BLaER1 (cell line): Measurements from ENCODE around the gene UPP1.

Experiments used
- H3K27ac ChIP-seq: shearing (Covaris generic); formaldehyde crosslinking; 2 replicates; pipeline ENCODE4 v1.8.1; 2022
- H3K27me3 ChIP-seq: shearing (Covaris generic); formaldehyde crosslinking; 2 replicates; pipeline ENCODE4 v1.8.1; 2022
- H3K36me3 ChIP-seq: shearing (Covaris generic); formaldehyde crosslinking; 2 replicates; pipeline ENCODE4 v1.8.1; 2022
- H3K4me1 ChIP-seq: shearing (Covaris generic); formaldehyde crosslinking; 2 replicates; pipeline ENCODE4 v1.8.1; 2022
- H3K4me2 ChIP-seq: shearing (Covaris generic); formaldehyde crosslinking; 2 replicates; pipeline ENCODE4 v1.8.1; 2022
- H3K4me3 ChIP-seq: shearing (Covaris generic); formaldehyde crosslinking; 2 replicates; pipeline ENCODE4 v1.8.1; 2022
- H3K9ac ChIP-seq: shearing (Covaris generic); formaldehyde crosslinking; 2 replicates; pipeline ENCODE4 v1.8.1; 2022
- H3K9me3 ChIP-seq: shearing (Covaris generic); formaldehyde crosslinking; 2 replicates; pipeline ENCODE4 v1.8.1; 2022
- H4K20me1 ChIP-seq: shearing (Covaris generic); formaldehyde crosslinking; 2 replicates; pipeline ENCODE4 v1.8.1; 2022
- Cebpa-rat ChIP-seq: shearing (Covaris generic); IDR thresholded peaks from 2 replicates; pipeline ENCODE4 v1.8.1; 2022

UPP1 gene

GRCh38 chr7:48084727-48085432 lies 4.2 kb upstream of the UPP1 start:
- no peak overlapping the region for H3K4me3 ChIP-seq
- TF ChIP-seq Cebpa-rat, result no peak
- H3K4me2 ChIP-seq, result peak overlapping the region; percentile 68
- H3K36me3 ChIP-seq, result no peaks in the 10 kb centered on the region
- H3K27me3 ChIP-seq, result peaks cover 27% of the 10 kb centered on the region
- no peak overlapping the region for H3K27ac ChIP-seq
- H3K4me1 ChIP-seq, result peaks cover 37% of the 10 kb centered on the region
- peaks cover 19% of the 10 kb centered on the region; the same call in 1 of the 2 replicates for H4K20me1 ChIP-seq
- H3K9me3 ChIP-seq, result no peaks in the 10 kb centered on the region
- no peak overlapping the region for H3K9ac ChIP-seq

GRCh38 chr7:48085433-48085791 lies 3.7 kb upstream of the UPP1 start:
- Histone ChIP-seq H3K4me2 (peak overlapping the region; percentile 68), H3K27ac (no peak overlapping the region), H3K27me3 (peaks cover 32% of the 10 kb centered on the region), H3K4me3 (no peak overlapping the region), H3K9me3 (no peaks in the 10 kb centered on the region), H3K36me3 (no peaks in the 10 kb centered on the region), H3K4me1 (peaks cover 37% of the 10 kb centered on the region), H4K20me1 (peaks cover 24% of the 10 kb centered on the region; the same call in 1 of the 2 replicates), H3K9ac (no peak overlapping the region)
- TF ChIP-seq Cebpa-rat, result no peak

DNA sequence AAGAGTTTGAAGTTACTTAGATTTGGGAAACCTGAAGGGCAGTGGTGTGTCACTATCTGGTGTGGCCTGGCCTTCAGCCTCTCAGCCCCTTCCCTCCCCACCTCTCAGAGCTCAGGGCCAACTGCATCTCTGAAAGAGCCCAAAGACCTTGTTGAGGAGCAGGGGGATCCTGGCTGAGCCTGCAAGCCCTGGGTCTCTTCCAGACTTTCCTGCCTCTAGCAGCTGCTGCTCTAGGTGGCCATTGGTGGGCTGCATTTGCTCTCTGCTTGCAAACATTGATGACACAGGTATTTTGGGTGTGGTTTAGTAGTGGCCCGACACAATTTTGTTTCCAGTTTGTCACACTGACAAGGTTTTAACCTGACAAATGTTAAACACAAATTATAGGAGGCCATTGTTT lies 3.1 kb upstream of the UPP1 start:
- no peak for TF ChIP-seq Cebpa-rat
- Histone ChIP-seq H3K27me3 (peaks cover 36% of the 10 kb centered on the region), H3K4me3 (no peak overlapping the region), H3K4me1 (peaks cover 37% of the 10 kb centered on the region), H3K4me2 (peak overlapping the region; percentile 68), H3K9ac (no peak overlapping the region), H4K20me1 (peaks cover 24% of the 10 kb centered on the region; the same call in 1 of the 2 replicates), H3K9me3 (no peaks in the 10 kb centered on the region), H3K36me3 (no peaks in the 10 kb centered on the region), H3K27ac (no peak overlapping the region)

GRCh38 chr7:48087349-48087748 lies 1.7 kb upstream of the UPP1 start:
- no peak overlapping the region for H3K27ac ChIP-seq
- peaks cover 46% of the 10 kb centered on the region for H3K4me1 ChIP-seq
- no peak overlapping the region for H3K4me3 ChIP-seq
- no peaks in the 10 kb centered on the region for H3K36me3 ChIP-seq
- no peak overlapping the region for H3K9ac ChIP-seq
- H3K4me2 ChIP-seq, result 0 out of 2 replicates have a peak overlapping the region, but pooled peaks have one; percentile 98
- H3K9me3 ChIP-seq, result no peaks in the 10 kb centered on the region
- peaks cover 24% of the 10 kb centered on the region; the same call in 1 of the 2 replicates for H4K20me1 ChIP-seq
- TF ChIP-seq Cebpa-rat, result no peak
- peaks cover 39% of the 10 kb centered on the region for H3K27me3 ChIP-seq

DNA sequence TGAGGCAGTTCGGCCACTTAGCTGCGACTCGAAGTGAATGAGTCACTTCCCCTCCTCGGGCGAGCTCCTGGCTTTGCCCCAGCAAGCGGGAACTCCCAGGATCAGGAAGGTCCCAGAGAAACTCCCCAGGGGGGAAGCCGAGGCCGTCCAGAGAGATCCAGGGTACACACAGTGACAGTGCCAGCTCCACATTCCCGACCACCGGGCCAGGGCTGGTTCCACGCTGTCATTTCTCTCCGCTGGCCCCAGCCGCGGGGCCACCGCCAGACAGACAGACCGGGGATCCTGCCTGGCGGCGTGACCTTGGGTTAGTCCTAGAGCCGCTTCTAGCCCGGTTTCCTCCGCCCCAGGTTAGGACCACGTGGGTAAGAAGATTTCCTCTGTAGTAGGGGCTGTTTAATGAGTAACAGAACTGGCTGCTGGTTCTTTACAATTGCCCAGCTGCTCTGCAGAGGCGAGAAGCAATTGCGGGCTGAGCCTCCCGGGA lies 463 bp upstream of the UPP1 start:
- Histone ChIP-seq H3K27me3 (peaks cover 39% of the 10 kb centered on the region), H4K20me1 (peaks cover 24% of the 10 kb centered on the region; the same call in 1 of the 2 replicates), H3K9me3 (no peaks in the 10 kb centered on the region), H3K4me1 (peaks cover 46% of the 10 kb centered on the region), H3K36me3 (no peaks in the 10 kb centered on the region), H3K4me2 (peak overlapping the region; percentile 98), H3K4me3 (peak overlapping the region; percentile 68), H3K27ac (peak overlapping the region; percentile 70), H3K9ac (peak overlapping the region; percentile 66)
- peak; percentile 56; the same call in 1 of the 2 replicates for TF ChIP-seq Cebpa-rat

DNA sequence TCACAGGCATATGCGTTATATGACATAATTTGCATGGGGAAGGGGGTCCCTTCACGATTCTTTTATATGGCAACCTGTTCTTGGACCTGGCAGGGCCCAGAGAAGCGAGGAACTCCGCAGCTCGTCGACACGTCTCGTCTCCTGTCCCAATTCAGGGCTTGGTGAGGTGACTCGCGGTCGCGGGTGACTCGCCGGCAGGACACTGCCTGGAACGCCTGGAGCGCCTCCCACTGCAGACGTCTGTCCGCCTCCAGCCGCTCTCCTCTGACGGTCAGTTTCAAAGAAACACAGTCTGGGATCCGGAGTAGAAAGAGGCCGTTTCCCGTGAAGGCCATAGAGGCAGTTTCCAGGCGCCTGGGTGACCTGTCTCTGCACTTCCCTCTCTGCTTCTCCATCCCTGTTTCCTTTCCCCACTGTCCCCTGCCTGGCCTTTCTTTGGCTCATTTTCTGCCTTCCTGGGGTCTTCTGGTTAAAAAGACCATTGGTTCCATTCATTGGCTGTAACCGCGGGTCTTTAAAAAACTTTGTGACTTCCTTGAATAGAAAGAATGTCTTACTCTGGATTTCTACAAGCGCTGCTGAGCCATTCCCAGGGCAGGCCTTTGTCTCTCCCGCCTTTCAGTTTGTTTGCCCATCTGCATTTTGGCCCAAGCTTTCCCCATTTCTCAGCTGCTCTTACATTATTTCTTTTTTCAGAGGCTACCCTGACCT lies 1.2 kb downstream of the UPP1 start:
- H3K36me3 ChIP-seq, result no peaks in the 10 kb centered on the region
- H3K9me3 ChIP-seq, result no peaks in the 10 kb centered on the region
- peak overlapping the region; percentile 68; the same call in 1 of the 2 replicates for H3K4me3 ChIP-seq
- TF ChIP-seq Cebpa-rat, result no peak
- peaks cover 39% of the 10 kb centered on the region for H3K27me3 ChIP-seq
- H4K20me1 ChIP-seq, result peaks cover 22% of the 10 kb centered on the region; the same call in 1 of the 2 replicates
- peaks cover 34% of the 10 kb centered on the region for H3K4me1 ChIP-seq
- H3K27ac ChIP-seq, result no peak overlapping the region
- H3K9ac ChIP-seq, result no peak overlapping the region
- H3K4me2 ChIP-seq, result no peak overlapping the region

DNA sequence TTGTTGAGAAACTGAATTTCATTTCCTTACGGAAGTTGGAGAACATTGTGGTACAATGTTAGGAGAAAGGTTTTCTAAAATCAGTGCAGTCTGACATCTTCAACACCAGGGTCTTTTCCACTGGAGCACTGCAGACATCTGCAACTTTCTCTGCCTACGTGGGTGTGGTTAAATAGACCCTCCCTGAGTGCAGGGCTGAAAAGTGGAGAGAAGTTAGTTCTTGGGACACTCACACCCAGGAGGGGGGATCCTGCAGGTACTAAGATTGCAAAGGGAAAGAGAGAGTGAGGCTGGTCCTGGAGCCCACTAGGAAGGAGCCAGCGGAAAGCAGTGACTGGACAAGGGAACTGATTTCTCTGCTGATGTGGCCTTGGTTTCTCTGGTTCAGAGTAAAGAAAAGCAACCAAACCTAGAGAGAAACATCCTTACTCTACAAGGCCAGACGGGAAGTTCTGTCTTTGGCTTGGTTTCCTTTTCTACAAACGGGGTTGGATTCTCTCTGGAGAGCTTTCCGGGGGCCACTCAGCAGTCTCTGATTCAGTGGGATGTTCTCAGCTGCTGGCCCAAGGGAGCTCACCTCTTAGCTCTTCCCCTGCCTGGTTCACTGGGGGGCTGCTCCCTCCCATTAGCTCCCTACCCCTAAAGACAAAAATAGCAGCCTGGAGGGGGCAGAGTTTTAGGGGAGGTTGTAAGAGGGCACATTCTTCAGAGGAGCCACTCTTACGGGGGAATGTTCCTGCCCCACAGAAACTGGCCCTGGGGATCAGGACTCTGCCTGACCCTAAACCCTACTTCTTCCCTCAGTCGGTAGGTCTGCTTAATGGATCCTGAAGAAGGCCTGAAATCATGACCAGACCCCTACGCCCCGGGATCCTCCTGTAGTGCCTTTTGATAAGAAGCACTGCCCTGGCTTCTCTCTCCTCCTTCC lies 2.7 kb downstream of the UPP1 start:
- H3K4me1 ChIP-seq, result peaks cover 24% of the 10 kb centered on the region
- H3K9ac ChIP-seq, result no peak overlapping the region
- H3K27ac ChIP-seq, result no peak overlapping the region
- peaks cover 37% of the 10 kb centered on the region for H3K27me3 ChIP-seq
- TF ChIP-seq Cebpa-rat, result no peak
- H3K4me2 ChIP-seq, result peak overlapping the region; percentile 22
- H3K9me3 ChIP-seq, result no peaks in the 10 kb centered on the region
- no peak overlapping the region for H3K4me3 ChIP-seq
- no peaks in the 10 kb centered on the region for H3K36me3 ChIP-seq
- H4K20me1 ChIP-seq, result peaks cover 13% of the 10 kb centered on the region; the same call in 1 of the 2 replicates

- Histone ChIP-seq H3K27me3 (peaks cover 11% of the 10 kb centered on the region), H3K4me1 (peaks cover 9% of the 10 kb centered on the region; the same call in 1 of the 2 replicates), H3K9me3 (no peaks in the 10 kb centered on the region), H4K20me1 (peaks cover 5% of the 10 kb centered on the region; the same call in 1 of the 2 replicates), H3K4me2 (no peak overlapping the region), H3K36me3 (no peaks in the 10 kb centered on the region), H3K4me3 (no peak overlapping the region), H3K9ac (no peak overlapping the region), H3K27ac (no peak overlapping the region)
- no peak for TF ChIP-seq Cebpa-rat
Measured at GRCh38 chr7:48094861-48095293, 5.8 kb downstream of the UPP1 start.

DNA sequence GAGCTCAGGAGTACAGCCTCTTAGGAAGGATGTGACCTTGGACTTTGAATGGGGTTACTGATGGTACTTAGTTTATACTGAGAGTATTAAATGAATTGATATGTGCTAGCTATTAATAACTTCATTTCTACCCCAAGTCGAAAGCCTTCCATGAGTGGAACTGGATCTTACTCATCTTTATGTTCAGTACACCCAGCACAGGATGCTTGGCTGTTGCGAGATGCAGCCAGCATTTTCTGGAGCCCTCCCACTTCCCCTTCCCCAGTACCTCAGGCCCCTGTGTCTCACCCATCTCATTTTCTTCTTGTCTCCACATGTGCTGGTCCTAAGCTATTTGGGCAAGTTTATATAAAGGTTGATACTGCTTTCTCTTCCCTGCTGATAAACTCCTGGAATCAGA lies 7.2 kb downstream of the UPP1 start:
- Histone ChIP-seq H3K9ac (no peak overlapping the region), H3K27me3 (peaks cover under 1% of the 10 kb centered on the region; the same call in 1 of the 2 replicates), H3K4me3 (no peak overlapping the region), H3K4me1 (peaks cover 7% of the 10 kb centered on the region; the same call in 1 of the 2 replicates), H3K4me2 (no peak overlapping the region), H3K9me3 (no peaks in the 10 kb centered on the region), H4K20me1 (no peaks in the 10 kb centered on the region), H3K36me3 (no peaks in the 10 kb centered on the region), H3K27ac (no peak overlapping the region)
- TF ChIP-seq Cebpa-rat, result no peak
